Kidney tubule cell (primary cell): ENCODE measurements around the gene DACH2.

Source experiments
- DNase-seq: peaks from one replicate; pipeline ENCODE4 v3.0.0-alpha.2; 2018; ENCODE audit warnings: low spot score

The DACH2 gene

DNA sequence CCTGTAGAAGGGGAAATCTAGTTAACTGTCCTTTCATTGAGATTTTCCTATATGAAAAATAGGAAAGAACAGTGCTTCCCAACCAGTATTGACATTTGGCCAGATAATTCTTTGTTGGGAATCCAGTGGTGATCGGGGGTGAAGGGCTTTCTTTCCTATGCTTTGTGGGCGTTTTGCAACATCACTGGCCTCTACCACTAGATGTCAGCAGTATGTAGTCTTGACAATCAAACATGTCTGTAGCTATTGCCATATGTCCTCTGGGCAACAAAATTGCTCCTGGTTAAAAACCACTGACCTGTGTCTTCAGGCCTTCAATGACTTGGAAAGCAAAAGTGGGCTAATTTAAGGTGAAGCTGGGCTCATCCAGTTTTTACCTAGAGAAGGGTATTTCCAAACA lies 658.5 kb downstream of the DACH2 start:
- peak; percentile 11 for DNase-seq

- DNase-seq = no peak
These were observed 661.4 kb downstream of the DACH2 start for GRCh38 chrX:86809651-86810050.

GRCh38 chrX:86829786-86830185 lies 681.5 kb downstream of the DACH2 start:
- DNase-seq = no peak

DNA sequence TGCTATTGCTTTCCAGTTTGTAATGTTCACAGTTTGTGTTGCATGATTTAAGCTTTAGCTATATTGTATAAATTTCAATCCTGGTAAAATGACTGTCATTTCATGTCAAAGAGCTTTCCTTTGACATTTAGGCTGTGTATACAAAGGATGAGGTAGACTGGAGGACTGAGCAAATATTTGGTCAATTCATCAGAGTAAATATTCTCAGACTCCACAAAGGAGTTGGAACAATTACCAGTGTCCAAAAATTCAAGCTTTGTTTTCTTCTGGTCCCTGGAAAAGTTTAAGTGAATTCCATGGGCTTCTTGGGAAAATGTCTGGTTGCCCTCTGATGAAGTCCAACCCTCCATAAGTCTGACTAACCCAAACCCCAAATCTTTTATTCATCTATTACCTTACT lies 682.4 kb downstream of the DACH2 start:
- no peak for DNase-seq

DNA sequence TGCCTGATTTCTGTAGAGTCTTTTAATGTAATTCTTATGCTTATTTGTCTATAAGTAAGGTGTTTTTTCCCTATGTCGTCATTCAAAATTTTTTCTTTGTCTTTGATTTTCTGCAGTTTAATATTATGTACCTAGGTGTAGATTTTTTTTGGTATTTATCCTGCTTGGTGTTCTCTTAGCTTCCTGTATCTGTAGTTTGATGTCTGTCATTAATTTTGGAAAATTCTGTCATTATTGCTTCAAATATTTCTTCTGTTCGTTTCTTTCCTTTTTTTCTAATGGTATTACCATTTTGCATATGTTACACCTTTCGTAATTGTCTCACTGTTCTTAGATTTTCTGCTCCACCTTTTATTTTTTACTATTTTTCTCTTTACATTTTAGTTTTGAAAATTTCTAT lies 696.9 kb downstream of the DACH2 start:
- DNase-seq = no peak
